Glutamatergic neuron (in vitro differentiated cells): ENCODE data around the gene GPR45. TPM values are rescaled to one million over a fixed set of nuclear protein-coding genes. Genes with fewer than 3 reads are reported as not detected.

ENCODE experiments used
- DNase-seq: peaks from one replicate; pipeline ENCODE4 v3.0.0; 2022
- H3K27ac Mint-ChIP-seq: one replicate; pipeline ENCODE4 v1.8.0; 2020; ENCODE audit warnings: mild to moderate bottlenecking, mixed read lengths, inconsistent platforms; ENCODE audit not compliant: unreplicated experiment
- H3K27me3 Mint-ChIP-seq: one replicate; pipeline ENCODE4 v1.8.0; 2020; ENCODE audit warnings: mild to moderate bottlenecking, moderate library complexity, mixed read lengths, inconsistent platforms; ENCODE audit not compliant: unreplicated experiment
- H3K36me3 Mint-ChIP-seq: one replicate; pipeline ENCODE4 v1.8.0; 2020; ENCODE audit warnings: mild to moderate bottlenecking, mixed read lengths, inconsistent platforms; ENCODE audit not compliant: unreplicated experiment
- H3K4me1 Mint-ChIP-seq: one replicate; pipeline ENCODE4 v1.8.0; 2020; ENCODE audit warnings: mild to moderate bottlenecking, low read depth, mixed read lengths, inconsistent platforms; ENCODE audit not compliant: unreplicated experiment
- H3K4me3 Mint-ChIP-seq: one replicate; pipeline ENCODE4 v1.8.0; 2020; ENCODE audit warnings: mild to moderate bottlenecking, mixed read lengths, inconsistent platforms; ENCODE audit not compliant: unreplicated experiment
- H3K9me3 Mint-ChIP-seq: one replicate; pipeline ENCODE4 v1.8.0; 2020; ENCODE audit warnings: mild to moderate bottlenecking, moderate library complexity, mixed read lengths, inconsistent platforms; ENCODE audit not compliant: unreplicated experiment
- total RNA-seq: library from RNA; stranded (reverse); fragmentation: NEBNext Ultra II Directional; extraction: Animal tissue kit (Norgen Biotek cat#: 25700); gene quantifications from one replicate; pipeline ENCODE4 v1.2.1, GENCODE V29; 2021; ENCODE audit not compliant: unreplicated experiment
- TF ChIP-seq, protein P1 (sequence below): fragments of 200-600 bp; sonication (generic); IDR thresholded peaks from one replicate; pipeline ENCODE4 v1.5.0; 2021; ENCODE audit not compliant: partially characterized antibody, unreplicated experiment

The GPR45 gene
- total RNA-seq, 1 donor from 2014 or later, result 0.44 TPM

DNA sequence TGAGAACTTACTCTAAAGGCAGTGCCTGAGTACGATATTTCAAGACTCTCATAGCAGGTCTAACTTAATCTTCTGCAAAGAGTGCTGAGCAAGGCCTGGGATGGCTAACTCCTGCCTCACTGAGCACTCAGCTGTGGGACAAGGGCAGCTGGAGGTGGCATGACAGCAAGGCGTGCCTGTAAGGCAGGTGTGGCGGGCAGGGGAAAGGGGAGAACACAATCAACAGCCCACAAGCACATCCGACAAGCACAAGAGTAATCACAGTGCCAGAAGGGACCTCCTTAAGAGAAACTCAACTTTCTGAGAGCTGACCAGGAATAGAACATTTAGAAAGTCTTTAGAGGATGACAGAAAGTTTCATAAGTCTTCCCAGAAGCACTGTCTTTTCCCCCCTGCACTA lies 42.0 kb downstream of the GPR45 start:
- Mint-ChIP-seq H3K4me3 (no peak overlapping the region), H3K4me1 (peaks cover 3% of the 10 kb centered on the region), H3K36me3 (no peaks in the 10 kb centered on the region), H3K9me3 (no peaks in the 10 kb centered on the region), H3K27ac (no peak overlapping the region), H3K27me3 (no peaks in the 10 kb centered on the region)
- DNase-seq, result no peak
- TF ChIP-seq, protein P1, sequence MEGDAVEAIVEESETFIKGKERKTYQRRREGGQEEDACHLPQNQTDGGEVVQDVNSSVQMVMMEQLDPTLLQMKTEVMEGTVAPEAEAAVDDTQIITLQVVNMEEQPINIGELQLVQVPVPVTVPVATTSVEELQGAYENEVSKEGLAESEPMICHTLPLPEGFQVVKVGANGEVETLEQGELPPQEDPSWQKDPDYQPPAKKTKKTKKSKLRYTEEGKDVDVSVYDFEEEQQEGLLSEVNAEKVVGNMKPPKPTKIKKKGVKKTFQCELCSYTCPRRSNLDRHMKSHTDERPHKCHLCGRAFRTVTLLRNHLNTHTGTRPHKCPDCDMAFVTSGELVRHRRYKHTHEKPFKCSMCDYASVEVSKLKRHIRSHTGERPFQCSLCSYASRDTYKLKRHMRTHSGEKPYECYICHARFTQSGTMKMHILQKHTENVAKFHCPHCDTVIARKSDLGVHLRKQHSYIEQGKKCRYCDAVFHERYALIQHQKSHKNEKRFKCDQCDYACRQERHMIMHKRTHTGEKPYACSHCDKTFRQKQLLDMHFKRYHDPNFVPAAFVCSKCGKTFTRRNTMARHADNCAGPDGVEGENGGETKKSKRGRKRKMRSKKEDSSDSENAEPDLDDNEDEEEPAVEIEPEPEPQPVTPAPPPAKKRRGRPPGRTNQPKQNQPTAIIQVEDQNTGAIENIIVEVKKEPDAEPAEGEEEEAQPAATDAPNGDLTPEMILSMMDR, result no peak

DNA sequence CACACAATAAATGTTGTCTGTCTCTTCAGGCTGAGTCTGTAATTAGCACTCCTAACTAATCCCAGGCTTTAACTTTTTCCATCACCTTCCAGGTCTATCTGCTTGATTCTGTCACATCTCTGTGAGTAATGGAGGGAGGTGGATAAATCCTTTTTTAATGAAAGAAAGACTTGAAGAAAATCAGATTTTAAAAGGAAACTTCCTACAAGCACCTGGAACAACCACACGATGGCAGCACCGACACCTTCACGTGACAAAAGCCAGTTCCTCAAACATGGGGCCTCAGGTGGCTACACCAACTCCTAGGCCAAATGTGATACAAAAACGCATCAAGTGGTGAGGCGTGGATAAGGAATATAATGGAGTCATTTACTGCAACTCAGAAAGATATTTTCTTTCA lies 46.1 kb downstream of the GPR45 start:
- Mint-ChIP-seq H3K4me1 (peaks cover 8% of the 10 kb centered on the region), H3K27me3 (no peaks in the 10 kb centered on the region), H3K27ac (no peak overlapping the region), H3K4me3 (no peak overlapping the region), H3K36me3 (no peaks in the 10 kb centered on the region), H3K9me3 (peaks cover 2% of the 10 kb centered on the region)
- TF ChIP-seq, protein P1, result peak; percentile 50
- DNase-seq, result peak; percentile 53

DNA sequence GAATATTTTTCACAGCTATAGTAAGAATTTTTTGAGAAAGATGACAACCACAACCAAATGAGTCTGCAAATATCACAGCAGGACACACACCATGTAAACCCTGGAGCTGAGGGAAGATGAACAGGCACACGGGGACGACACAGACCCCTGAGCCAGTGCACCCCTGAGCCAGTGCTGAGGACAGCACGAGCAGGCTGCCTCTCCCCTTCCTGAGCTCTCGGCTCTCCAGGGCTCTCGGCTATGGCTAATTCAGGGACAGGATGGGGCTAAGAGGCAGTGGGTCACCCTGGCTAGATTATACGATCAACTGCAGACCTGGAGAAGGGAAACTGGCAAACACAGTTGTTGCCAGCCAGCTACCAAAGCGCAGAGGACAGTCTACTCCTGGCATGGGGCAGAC lies 46.6 kb downstream of the GPR45 start:
- H3K4me1 Mint-ChIP-seq, result peaks cover 10% of the 10 kb centered on the region
- DNase-seq, result no peak
- H3K4me3 Mint-ChIP-seq, result no peak overlapping the region
- TF ChIP-seq, protein P1, result no peak
- H3K27ac Mint-ChIP-seq, result no peak overlapping the region
- no peaks in the 10 kb centered on the region for H3K27me3 Mint-ChIP-seq
- H3K9me3 Mint-ChIP-seq, result peaks cover 2% of the 10 kb centered on the region
- H3K36me3 Mint-ChIP-seq, result no peaks in the 10 kb centered on the region

DNA sequence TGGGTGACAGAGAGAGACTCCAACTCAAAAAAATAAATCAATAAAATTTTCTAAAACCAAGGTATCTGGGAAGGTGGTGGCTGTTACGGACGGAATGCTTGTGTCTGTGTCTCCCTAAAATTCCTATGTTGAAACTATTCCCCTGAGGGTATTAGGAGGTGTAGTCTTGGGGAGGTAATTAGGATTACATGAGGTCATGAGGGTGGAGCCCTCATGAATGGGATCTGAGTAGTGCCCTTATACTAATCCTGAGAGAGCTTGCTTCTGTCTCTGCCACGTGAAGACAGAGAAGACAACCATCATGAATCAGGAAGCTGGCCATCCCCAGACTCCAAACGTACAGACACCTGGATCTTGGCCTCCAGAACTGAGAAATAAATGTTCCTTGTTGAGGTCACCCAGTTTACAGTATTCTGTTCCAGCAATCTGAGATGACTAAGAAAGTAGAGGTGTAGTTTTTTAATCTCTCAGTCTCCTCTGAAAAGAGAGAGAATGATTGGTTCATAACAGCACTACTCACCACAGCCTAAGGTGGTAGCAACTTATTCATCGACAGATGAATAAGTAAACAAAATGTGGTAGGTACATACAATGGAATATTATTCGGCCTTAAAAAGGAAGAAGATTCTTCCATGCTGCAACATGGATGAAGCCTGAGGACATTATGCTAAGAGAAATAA lies 49.6 kb downstream of the GPR45 start:
- no peak overlapping the region for H3K27ac Mint-ChIP-seq
- no peaks in the 10 kb centered on the region for H3K36me3 Mint-ChIP-seq
- H3K9me3 Mint-ChIP-seq, result peaks cover 2% of the 10 kb centered on the region
- H3K27me3 Mint-ChIP-seq, result peaks cover 6% of the 10 kb centered on the region
- peaks cover 13% of the 10 kb centered on the region for H3K4me1 Mint-ChIP-seq
- TF ChIP-seq, protein P1, result no peak
- H3K4me3 Mint-ChIP-seq, result no peak overlapping the region
- DNase-seq, result no peak

DNA sequence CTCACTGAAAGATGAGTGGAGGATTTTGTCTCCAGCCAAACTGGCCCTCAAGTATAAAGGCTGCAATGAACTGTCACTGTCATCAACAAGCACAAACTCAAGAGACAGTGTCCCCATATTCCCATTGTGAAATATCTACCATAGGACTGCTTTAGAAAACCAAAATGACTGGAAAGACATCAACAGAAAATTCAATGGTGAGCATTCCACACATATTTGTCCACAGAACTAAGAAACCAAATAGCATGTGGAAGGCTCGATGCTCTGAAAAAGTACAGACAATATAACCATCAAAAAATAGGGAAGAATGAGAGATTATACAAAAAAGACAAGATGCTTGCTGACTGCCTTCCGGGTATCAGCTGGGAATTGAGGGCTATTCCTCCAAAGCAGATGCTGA lies 50.4 kb downstream of the GPR45 start:
- TF ChIP-seq, protein P1, result no peak
- H3K4me1 Mint-ChIP-seq, result peaks cover 13% of the 10 kb centered on the region
- no peak overlapping the region for H3K4me3 Mint-ChIP-seq
- peaks cover 2% of the 10 kb centered on the region for H3K9me3 Mint-ChIP-seq
- H3K27ac Mint-ChIP-seq, result no peak overlapping the region
- DNase-seq, result no peak
- H3K27me3 Mint-ChIP-seq, result peaks cover 6% of the 10 kb centered on the region
- no peaks in the 10 kb centered on the region for H3K36me3 Mint-ChIP-seq
